Putamen (tissue), 1 donor: ENCODE data around the gene CRYBB1.

Experiments used
- DNase-seq: peaks from one replicate; pipeline ENCODE4 v3.0.0-alpha.2; 2016; ENCODE audit warnings: low spot score

The CRYBB1 gene

GRCh38 chr22:26552466-26552865, 65.4 kb downstream of the CRYBB1 start:
- DNase-seq: no peak

- DNase-seq: no peak
Observed at GRCh38 chr22:26551568-26551967, 66.3 kb downstream of the CRYBB1 start.

DNA sequence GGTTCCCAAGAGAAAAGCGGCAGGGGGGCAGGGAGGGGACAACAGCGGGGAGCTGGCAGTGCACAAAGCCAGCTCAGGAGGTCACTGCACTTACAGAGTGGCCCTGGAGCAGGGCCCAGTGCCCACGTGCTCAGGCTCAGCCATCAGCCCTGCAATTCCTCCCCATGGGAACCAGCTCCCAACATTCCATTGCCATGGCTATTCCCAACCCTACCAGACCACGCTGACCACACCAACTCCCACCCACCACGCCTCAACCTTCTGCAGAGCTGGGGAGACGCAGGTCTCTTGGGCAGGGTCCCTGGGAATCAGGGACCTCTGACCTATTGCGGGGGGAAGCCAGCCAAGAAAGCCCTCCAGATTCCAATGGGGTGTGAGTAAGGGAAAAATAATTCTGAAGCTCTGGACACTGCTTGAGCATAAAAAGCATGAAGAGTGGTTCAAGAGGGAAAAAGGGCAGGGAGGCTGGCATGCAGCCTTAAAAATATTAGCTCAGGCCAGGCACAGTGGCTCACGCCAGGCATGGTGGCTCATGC, 67.3 kb downstream of the CRYBB1 start:
- peak; percentile 20 for DNase-seq

- DNase-seq: no peak
Observed at GRCh38 chr22:26549902-26550497, 67.8 kb downstream of the CRYBB1 start.
